GM21723 (cell line): ENCODE data around the gene CCDC32.

Source experiments
- ATAC-seq: cut with Tn5 transposase; IDR thresholded peaks from one replicate; pipeline ENCODE4 v1.9.1; 2021; ENCODE audit warnings: mild to moderate bottlenecking, moderate library complexity; ENCODE audit not compliant: unreplicated experiment

CCDC32 gene

GRCh38 chr15:40516322-40516721, 48.5 kb downstream of the CCDC32 start:
- ATAC-seq, result no peak

- no peak for ATAC-seq
Measured at GRCh38 chr15:40513609-40514008, 51.2 kb downstream of the CCDC32 start.

GRCh38 chr15:40512440-40512839, 52.4 kb downstream of the CCDC32 start:
- ATAC-seq, result no peak

- peak; percentile 68 for ATAC-seq
Measured at GRCh38 chr15:40511472-40512133, 53.2 kb downstream of the CCDC32 start.

GRCh38 chr15:40511093-40511471, 53.8 kb downstream of the CCDC32 start:
- ATAC-seq, result peak; percentile 49

GRCh38 chr15:40510201-40510600, 54.6 kb downstream of the CCDC32 start:
- ATAC-seq, result no peak

GRCh38 chr15:40508216-40508615, 56.6 kb downstream of the CCDC32 start:
- no peak for ATAC-seq

GRCh38 chr15:40506964-40507571, 57.8 kb downstream of the CCDC32 start:
- ATAC-seq, result no peak
